ENCODE results near the gene LTBP1. TPM values are rescaled to one million over a fixed set of nuclear protein-coding genes. Genes with fewer than 3 reads are reported as not detected.
"Not testable (repeated sequence)": the region's sequence is repeated elsewhere in the genome, so short reads cannot be mapped to it uniquely, and the experiment has no call there.

Gene LTBP1
- total RNA-seq, 1 donor from 2014 or later, result 102 TPM

- no peak for TF ChIP-seq CTCF (IDR thresholded peaks at IDR 0.05)
- no peak for DNase-seq (ENCODE audit: extremely low spot score, unreplicated experiment)
- H3K4me3 Mint-ChIP-seq (ENCODE audit: unreplicated experiment), result no peak overlapping the region
- H3K4me1 Mint-ChIP-seq (ENCODE audit: unreplicated experiment), result peaks cover 2% of the 10 kb centered on the region
- H3K27me3 Mint-ChIP-seq (ENCODE audit: unreplicated experiment), result no peaks in the 10 kb centered on the region
- H3K36me3 Mint-ChIP-seq (ENCODE audit: unreplicated experiment), result peaks cover 9% of the 10 kb centered on the region
- H3K9me3 Mint-ChIP-seq (ENCODE audit: unreplicated experiment), result peaks cover 32% of the 10 kb centered on the region
- H3K27ac Mint-ChIP-seq (ENCODE audit: unreplicated experiment), result no peak overlapping the region
Measured at GRCh38 chr2:32977228-32977758, 30.5 kb downstream of the LTBP1 start.

GRCh38 chr2:32981612-32982011 lies 34.9 kb downstream of the LTBP1 start:
- Mint-ChIP-seq H3K9me3 (ENCODE audit: unreplicated experiment) (peaks cover 10% of the 10 kb centered on the region), H3K36me3 (ENCODE audit: unreplicated experiment) (peaks cover 7% of the 10 kb centered on the region), H3K4me1 (ENCODE audit: unreplicated experiment) (peaks cover 2% of the 10 kb centered on the region), H3K27me3 (ENCODE audit: unreplicated experiment) (no peaks in the 10 kb centered on the region), H3K4me3 (ENCODE audit: unreplicated experiment) (no peak overlapping the region), H3K27ac (ENCODE audit: unreplicated experiment) (no peak overlapping the region)
- DNase-seq (ENCODE audit: extremely low spot score, unreplicated experiment), result no peak
- TF ChIP-seq CTCF (IDR thresholded peaks at IDR 0.05), result no peak

- peaks cover 17% of the 10 kb centered on the region for H3K9me3 Mint-ChIP-seq (ENCODE audit: unreplicated experiment)
- H3K4me1 Mint-ChIP-seq (ENCODE audit: unreplicated experiment); H3K36me3 Mint-ChIP-seq (ENCODE audit: unreplicated experiment); H3K27me3 Mint-ChIP-seq (ENCODE audit: unreplicated experiment); H3K27ac Mint-ChIP-seq (ENCODE audit: unreplicated experiment); DNase-seq (ENCODE audit: extremely low spot score, unreplicated experiment); H3K4me3 Mint-ChIP-seq (ENCODE audit: unreplicated experiment): not testable (repeated sequence)
Measured at GRCh38 chr2:32983193-32983924, 36.6 kb downstream of the LTBP1 start.

- Mint-ChIP-seq H3K4me3 (ENCODE audit: unreplicated experiment) (no peak overlapping the region), H3K27me3 (ENCODE audit: unreplicated experiment) (no peaks in the 10 kb centered on the region), H3K27ac (ENCODE audit: unreplicated experiment) (no peak overlapping the region), H3K9me3 (ENCODE audit: unreplicated experiment) (peaks cover 7% of the 10 kb centered on the region), H3K36me3 (ENCODE audit: unreplicated experiment) (peaks cover 4% of the 10 kb centered on the region), H3K4me1 (ENCODE audit: unreplicated experiment) (no peaks in the 10 kb centered on the region)
- TF ChIP-seq CTCF (IDR thresholded peaks at IDR 0.05), result no peak
- no peak for DNase-seq (ENCODE audit: extremely low spot score, unreplicated experiment)
Measured at GRCh38 chr2:32986480-32986879, 39.7 kb downstream of the LTBP1 start.

GRCh38 chr2:32988525-32988924 lies 41.8 kb downstream of the LTBP1 start:
- Mint-ChIP-seq H3K27me3 (ENCODE audit: unreplicated experiment) (no peaks in the 10 kb centered on the region), H3K4me1 (ENCODE audit: unreplicated experiment) (peaks cover 1% of the 10 kb centered on the region), H3K27ac (ENCODE audit: unreplicated experiment) (no peak overlapping the region), H3K4me3 (ENCODE audit: unreplicated experiment) (no peak overlapping the region), H3K9me3 (ENCODE audit: unreplicated experiment) (peaks cover 7% of the 10 kb centered on the region), H3K36me3 (ENCODE audit: unreplicated experiment) (peaks cover 4% of the 10 kb centered on the region)
- DNase-seq (ENCODE audit: extremely low spot score, unreplicated experiment), result no peak
- no peak for TF ChIP-seq CTCF (IDR thresholded peaks at IDR 0.05)

All from osteocyte (in vitro differentiated cells).